DMS 273 (cell line): ENCODE results near the gene SLC5A11.
"Not testable (repeated sequence)": the region's sequence is repeated elsewhere in the genome, so short reads cannot be mapped to it uniquely, and the experiment has no call there.

ENCODE experiments used
- DNase-seq: peaks from one replicate; lab custom pipeline; 2025; ENCODE audit not compliant: unreplicated experiment; lab: John Stamatoyannopoulos, UW

Gene SLC5A11

GRCh38 chr16:24834459-24835335 is 11.1 kb upstream of the SLC5A11 start:
- DNase-seq = peak; percentile 74

- DNase-seq = no peak
Observed at GRCh38 chr16:24836836-24837235, 8.9 kb upstream of the SLC5A11 start.

GRCh38 chr16:24837969-24838368 is 7.8 kb upstream of the SLC5A11 start:
- no peak for DNase-seq

GRCh38 chr16:24838554-24839266 is 7.1 kb upstream of the SLC5A11 start:
- DNase-seq = no peak

GRCh38 chr16:24839347-24839972 is 6.3 kb upstream of the SLC5A11 start:
- no peak for DNase-seq

- DNase-seq = no peak
Observed at GRCh38 chr16:24841291-24841690, 4.5 kb upstream of the SLC5A11 start.

- peak; percentile 23 for DNase-seq
Observed at GRCh38 chr16:24844101-24845030, 1.4 kb upstream of the SLC5A11 start.

- DNase-seq = not testable (repeated sequence)
Observed at GRCh38 chr16:24845031-24845365, 765 bp upstream of the SLC5A11 start.

GRCh38 chr16:24846548-24847357 is 990 bp downstream of the SLC5A11 start:
- no peak for DNase-seq

GRCh38 chr16:24847358-24847664 is 1.5 kb downstream of the SLC5A11 start:
- no peak for DNase-seq

GRCh38 chr16:24848065-24848464 is 2.3 kb downstream of the SLC5A11 start:
- DNase-seq = no peak

GRCh38 chr16:24849641-24850040 is 3.9 kb downstream of the SLC5A11 start:
- no peak for DNase-seq

GRCh38 chr16:24850289-24850938 is 4.7 kb downstream of the SLC5A11 start:
- no peak for DNase-seq

- no peak for DNase-seq
Observed at GRCh38 chr16:24851700-24852099, 5.9 kb downstream of the SLC5A11 start.

GRCh38 chr16:24852281-24852721 is 6.5 kb downstream of the SLC5A11 start:
- DNase-seq = no peak

- no peak for DNase-seq
Observed at GRCh38 chr16:24853169-24853824, 7.5 kb downstream of the SLC5A11 start.

- peak; percentile 69 for DNase-seq
Observed at GRCh38 chr16:24853830-24854229, 8.1 kb downstream of the SLC5A11 start.

GRCh38 chr16:24854607-24855171 is 8.9 kb downstream of the SLC5A11 start:
- DNase-seq = no peak

- no peak for DNase-seq
Observed at GRCh38 chr16:24855678-24856077, 9.9 kb downstream of the SLC5A11 start.
